HCEC 1CT (cell line): Measurements from ENCODE around the gene UGT2B10.
"Not testable (repeated sequence)": the region's sequence is repeated elsewhere in the genome, so short reads cannot be mapped to it uniquely, and the experiment has no call there.

Experiments
- DNase-seq: peaks from one replicate; pipeline ENCODE4 v3.0.0-alpha.2; 2017

Gene UGT2B10

DNA sequence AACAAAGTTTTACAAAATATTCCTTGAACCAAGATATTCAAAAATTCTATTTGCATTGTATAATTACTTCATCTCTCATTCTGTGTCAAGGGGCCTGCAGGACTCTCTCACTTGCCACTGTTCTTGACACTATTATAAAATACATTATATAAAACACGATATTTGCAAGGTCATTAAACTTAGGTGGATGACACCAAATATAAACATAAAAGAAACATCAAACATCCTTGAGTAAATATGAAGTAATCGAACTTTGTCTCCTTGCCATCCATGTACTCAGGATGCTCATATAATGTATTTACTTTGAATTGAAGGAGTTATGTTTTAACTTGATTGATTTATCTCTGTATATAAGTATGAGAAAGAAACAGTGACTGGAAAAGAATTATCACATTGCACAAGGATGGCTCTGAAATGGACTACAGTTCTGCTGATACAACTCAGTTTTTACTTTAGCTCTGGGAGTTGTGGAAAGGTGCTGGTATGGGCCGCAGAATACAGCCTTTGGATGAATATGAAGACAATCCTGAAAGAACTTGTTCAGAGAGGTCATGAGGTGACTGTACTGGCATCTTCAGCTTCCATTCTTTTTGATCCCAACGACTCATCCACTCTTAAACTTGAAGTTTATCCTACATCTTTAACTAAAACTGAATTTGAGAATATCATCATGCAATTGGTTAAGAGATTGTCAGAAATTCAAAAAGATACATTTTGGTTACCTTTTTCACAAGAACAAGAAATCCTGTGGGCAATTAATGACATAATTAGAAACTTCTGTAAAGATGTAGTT lies at the start of gene UGT2B10:
Gene UGT2B10, plus strand, starts transcription at position 378 of the 793 bp plus-strand sequence. Its CDS starts 26 bp downstream, at position 404.
- not testable (repeated sequence) for DNase-seq

DNA sequence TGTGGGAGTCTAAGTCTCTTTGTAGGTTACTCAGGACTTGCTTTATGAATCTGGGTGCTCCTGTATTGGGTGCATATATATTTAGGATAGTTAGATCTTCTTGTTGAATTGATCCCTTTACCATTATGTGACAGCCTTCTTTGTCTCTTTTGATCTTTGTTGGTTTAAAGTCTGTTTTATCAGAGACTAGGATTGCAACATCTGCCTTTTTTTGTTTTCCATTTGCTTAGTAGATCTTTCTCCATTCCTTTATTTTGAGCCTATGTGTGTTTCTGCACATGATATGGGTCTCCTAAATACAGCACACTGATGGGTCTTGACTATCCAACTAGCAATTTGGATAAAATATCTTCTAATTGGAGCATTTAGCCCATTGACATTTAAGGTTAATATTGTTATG lies 44.0 kb upstream of the UGT2B10 start:
- DNase-seq: not testable (repeated sequence)

DNA sequence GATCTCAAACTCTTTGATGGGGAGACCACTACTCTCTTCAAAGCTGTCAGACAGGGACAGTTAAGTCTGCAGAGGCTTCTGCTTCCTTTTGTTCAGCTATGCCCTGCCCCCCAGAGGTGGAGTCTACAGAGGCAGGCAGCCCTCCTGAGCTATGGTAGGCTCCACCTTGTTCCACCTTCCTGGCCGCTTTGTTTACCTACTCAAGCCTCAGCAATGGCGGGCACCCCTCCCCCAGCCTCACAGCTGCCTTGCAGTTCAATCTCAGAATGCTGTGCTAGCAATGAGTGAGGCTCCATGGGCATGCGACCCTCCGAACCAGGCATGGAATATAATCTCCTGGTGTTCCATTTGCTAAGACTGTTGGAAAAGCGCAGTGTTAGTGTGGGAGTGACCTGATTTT lies 42.1 kb upstream of the UGT2B10 start:
- no peak for DNase-seq

DNA sequence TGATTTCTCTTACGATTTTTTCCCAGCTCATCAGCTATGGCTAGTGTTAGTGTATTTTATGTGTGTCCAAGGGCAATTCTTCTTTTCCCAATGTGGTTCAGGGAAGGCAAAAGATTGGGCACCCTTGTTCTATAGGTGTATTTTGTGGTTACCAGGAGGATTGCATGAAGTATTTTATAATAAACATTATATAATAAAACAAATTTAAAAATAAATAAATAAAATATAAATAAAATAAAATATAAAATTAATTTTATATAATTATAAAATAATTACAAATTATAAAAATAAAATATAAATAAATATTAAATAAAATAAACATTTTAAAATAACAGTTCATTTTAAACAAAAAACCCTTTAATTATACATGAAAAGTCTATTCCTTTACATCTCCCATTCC lies 35.6 kb upstream of the UGT2B10 start:
- no peak for DNase-seq

DNA sequence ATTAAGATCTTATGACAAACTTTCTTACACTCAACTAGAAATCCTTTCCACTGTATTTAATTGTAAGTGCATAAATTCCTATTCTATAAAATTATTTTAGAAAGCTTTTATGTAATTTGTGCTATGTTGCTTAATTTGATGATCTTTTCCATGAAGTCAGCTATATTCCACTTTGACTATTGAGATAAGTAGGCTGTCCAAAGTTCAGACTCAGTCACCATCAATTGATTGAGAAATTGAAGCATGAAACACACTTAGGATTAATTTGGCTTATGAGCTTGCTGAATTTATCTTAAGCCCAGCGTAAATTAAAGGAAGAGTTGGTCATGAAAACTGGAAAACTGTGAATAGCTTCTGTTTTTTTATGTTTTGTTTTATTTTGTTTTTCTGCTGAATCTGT lies 18.7 kb upstream of the UGT2B10 start:
- no peak for DNase-seq

DNA sequence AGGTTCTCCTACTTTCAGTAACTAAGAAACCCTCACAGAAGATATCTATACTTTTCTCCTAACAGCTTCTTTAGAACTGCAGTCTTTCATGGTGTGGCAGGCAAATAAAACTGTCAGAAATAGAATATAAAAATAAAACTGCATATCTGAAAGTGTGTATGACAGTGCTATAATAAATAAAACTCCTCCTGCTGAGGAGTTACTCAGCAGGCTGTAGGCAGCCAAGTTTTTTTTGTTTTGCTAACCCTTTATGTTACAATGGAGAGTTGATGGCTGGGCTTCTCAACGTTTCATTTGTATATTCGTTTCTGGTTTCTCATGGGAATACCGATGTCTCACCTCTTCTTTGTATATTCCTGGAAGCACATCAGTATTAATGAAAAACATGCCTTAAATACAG lies 18.2 kb upstream of the UGT2B10 start:
- DNase-seq: no peak

DNA sequence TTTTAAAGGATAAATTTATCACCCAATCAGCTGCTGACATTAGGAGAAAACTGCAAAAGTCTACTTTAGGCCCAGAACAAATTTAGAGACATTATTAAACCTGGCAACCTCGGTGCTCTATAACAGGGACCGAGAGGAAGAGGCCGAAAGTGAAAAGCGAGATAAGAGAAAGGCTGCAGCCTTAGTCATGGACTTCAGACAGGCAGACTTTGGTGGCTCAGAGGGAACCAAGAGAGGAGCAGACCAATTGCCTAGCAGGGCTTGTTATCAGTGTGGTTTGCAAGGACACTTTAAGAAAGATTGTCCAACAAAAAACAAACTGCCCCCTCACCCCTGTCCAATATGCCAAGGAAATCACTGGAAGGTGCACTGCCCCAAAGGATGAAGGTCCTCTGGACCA lies 12.8 kb upstream of the UGT2B10 start:
- DNase-seq: no peak

DNA sequence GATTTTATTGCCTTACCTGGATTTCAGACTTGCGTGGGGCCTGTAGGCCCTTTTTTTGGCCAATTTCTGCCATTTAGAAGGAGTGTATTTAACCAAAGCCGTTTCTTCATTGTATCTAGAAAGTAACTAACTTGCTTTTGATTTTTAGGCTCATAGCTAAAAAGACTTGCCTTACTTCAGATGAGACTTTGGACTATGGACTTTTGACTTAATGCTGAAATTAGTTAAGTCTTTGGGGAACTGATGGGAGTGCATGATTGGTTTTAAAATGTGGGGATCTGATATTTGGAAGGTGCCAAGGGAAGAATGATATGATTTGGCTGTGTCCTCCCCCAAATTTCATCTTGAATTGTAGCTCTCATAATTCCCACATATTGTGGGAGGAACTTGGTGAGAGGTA lies 7.7 kb upstream of the UGT2B10 start:
- DNase-seq: no peak

DNA sequence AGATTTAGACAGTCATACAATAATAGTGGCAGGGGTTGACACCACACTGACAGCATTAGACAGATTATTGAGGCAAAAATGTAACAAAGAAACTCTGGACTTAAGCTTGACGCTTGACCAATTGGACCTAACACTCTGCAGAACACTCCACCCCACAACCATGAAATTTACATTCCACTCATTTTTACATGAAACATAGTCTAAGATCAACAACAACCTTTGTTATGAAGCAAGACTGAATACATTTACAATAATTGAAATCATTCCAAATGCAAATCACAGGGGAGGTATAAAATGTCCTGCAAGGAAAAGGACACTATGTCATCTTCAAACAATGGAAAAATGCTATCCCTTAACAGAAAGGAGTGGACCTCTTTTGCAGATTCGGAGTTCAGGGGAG lies 4.9 kb upstream of the UGT2B10 start:
- no peak for DNase-seq

DNA sequence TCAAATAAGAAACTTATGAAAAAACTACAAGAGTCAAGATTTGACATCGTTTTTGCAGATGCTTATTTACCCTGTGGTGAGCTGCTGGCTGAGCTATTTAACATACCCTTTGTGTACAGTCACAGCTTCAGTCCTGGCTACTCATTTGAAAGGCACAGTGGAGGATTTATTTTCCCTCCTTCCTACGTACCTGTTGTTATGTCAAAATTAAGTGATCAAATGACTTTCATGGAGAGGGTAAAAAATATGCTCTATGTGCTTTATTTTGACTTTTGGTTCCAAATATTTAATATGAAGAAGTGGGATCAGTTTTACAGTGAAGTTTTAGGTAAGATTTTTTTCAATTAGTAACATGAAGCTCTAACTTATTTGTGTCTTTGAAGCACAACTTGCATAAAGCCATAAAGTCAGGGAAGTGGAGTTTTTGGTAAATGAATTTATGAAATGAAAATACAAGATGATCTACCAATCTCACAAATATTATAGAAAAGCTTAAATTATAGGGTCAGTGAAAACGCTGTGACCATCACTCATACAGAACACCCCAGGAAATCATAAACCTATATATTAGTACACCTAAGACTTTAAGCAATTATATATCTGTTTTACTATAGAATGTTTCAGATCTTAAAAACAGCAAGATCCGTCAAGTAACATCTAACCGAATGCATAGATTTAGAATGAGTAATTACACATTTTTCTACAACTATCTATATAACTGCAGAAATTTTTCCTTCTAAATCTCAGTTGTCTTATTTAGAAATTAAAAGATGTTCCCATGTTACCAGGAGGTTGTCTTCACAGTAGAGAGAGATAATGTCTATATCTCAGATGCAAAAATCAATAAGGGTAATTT lies 844 bp downstream of the UGT2B10 start:
- DNase-seq: not testable (repeated sequence)

DNA sequence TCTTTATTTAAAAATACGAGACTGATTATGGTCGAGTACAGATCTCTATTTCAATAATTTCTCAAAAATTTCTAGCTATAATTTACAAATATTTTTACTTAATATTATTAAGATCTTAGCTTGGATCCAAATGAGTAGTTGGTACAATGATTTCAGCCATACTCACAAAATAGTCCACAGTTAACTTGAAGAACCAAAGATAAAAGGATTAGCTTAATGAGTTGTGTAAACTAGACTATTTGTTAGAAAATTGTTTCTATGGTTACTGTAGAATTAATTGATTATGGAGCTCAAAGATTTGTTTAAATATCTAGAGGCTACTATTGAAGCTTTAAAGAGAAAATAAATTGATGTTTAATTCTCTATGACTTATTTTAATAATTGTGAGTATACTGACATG lies 1.6 kb downstream of the UGT2B10 start:
- DNase-seq: no peak

DNA sequence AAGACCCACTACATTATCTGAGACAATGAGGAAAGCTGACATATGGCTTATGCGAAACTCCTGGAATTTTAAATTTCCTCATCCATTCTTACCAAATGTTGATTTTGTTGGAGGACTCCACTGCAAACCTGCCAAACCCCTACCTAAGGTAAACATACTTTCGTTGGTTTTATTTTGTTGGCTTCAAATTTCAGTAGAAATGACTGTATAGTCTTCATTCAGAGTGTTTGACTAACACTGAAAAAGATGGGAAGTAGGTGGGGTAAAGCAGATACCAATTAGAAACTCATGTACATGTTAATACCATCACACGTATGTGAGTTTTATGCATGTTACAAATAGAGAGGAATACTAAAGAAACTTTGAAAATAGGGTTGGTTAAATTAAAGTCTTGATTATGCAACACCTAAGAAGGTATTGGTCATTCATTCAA lies 2.3 kb downstream of the UGT2B10 start:
- not testable (repeated sequence) for DNase-seq

DNA sequence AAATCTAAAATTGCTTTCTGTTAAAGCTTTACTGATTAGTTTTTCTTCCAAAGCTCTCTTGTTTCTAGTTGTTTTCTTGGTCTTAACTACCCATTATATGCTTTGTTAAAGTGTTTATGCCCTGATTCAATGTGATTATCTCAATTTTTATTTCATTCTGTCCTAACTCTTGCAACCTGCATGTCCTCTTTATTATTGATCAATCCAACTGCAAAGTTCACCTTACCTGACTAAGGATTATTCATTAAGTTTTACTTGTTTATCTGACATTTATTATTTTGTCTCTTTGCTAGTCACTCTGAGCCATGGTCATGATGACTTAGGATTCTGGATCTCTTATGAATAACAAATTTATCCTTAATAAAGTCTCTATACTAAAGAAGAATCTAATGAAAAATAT lies 15.8 kb downstream of the UGT2B10 start:
- DNase-seq: no peak

DNA sequence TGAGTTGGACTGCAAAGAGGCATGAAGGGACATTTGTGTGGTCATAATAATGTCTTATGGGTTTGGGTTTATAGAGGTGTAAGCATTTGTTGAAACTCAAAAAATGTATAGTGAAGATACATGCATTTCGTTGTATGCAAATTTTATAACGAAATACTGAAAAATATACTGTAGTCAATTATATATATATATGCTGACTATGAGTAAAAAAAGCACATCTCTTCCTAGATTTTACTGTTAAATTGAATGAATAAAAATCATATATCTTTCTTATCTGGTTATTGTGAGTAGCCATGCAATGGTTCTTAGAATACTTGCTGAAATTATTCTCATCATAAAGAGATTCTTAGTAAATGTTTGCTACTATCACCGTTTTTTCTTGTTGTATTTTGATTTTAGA lies 34.5 kb downstream of the UGT2B10 start:
- no peak for DNase-seq

DNA sequence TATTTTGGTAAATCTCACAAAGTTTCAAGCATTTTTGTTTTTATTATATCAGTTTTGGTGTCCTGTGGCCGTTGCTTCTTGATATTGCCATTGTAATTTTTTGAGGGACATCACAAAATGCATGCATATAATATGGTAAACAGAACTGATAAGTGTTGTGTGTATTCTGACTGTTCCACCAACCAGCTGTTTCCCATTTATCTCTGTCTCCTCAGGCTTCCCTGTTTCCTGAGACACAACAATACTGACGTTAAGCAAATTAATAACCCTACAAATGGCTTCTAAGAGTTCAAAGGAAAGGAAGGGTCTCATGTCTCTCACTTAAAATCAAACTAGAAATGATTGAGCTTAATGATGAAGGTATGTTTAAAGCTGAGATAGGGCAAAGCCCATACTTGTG lies 40.0 kb downstream of the UGT2B10 start:
- DNase-seq: no peak

DNA sequence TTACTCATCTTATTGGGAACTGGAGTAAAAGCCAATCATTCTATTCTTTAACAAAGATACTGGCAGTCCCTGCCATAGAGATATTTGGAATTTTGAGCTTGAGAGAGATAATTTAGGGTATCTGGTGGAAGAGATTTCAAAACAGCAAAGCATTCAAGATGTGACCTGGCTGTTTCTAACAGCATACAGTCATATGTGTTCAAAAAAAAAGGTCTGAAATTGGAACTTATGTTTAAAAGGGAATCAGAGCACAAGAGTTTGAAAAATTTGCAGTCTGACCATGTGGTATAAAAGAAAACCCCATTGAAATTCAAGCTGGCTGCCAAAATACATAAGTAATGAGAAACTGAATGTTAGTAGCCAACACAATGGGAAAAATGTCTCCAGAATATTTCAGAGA lies 42.2 kb downstream of the UGT2B10 start:
- DNase-seq: no peak

DNA sequence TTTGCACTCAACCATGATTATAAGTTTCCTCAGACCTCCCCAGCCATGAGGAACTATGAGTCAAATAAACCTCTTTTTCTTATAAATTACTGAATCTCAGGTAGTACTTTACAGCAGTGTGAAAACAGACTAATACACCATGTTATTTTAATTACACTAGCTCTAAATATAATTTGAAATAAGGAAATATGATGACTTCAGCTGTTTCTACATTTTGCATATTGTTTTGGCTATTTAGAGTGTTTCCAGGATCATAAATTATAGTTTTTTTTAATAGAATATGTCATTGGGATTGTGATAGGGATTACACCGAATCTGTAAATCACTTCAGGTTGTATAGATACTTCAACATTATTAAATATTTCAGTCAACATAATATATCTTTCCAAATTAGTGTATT lies 43.9 kb downstream of the UGT2B10 start:
- DNase-seq: no peak

DNA sequence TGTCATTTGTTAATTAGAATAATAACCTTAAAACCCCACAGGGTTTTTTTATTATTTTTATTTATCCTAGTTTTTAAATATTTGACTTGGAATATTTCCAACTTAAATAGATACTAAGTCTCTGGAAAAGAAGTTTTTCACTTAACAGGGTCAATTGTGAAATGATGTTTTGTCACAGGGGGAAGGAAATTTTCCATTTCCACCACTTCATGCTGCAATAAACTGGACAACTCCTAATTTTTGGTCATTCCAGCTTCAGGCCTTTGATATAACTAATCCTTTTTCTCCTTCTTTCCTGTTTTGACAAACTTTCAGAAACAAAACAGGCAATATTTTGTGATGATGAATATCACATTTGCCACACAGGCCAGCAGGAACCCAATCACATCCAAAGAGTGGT lies 45.3 kb downstream of the UGT2B10 start:
- DNase-seq: no peak

DNA sequence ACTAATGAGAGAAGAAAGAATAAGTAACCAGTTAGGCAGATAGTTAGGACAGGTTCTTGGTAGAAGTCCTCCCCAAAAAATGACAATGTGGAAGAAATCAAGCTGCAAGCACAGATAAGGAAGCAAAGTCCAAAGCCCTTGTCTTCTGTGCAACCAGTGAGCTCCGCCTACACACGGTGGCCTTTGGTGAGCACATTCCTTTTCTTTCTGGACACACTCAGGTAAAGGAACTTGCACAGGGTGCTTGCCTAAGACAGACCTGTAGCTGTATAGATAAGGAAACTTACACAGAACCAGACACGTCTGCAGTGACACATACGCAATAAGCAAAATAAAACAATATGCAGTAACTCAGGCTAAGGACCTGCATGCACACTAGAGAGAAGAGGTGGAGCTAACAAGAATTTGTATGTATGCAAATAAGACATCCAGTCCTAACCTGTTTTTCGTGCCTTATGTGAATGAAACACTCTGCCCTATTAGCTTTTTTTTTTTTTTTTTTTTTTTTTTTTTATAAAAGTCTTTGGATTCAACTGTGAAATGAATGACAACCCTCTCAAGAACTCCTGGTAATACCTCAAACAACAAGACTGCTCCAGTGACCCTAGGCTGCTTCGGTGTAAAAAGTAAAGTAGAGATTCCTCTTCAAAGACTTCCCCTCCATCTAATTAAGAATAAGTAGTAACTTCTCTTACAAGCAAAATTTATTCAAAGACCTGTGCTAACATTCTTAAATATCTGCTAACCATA lies 48.8 kb downstream of the UGT2B10 start:
- no peak for DNase-seq

DNA sequence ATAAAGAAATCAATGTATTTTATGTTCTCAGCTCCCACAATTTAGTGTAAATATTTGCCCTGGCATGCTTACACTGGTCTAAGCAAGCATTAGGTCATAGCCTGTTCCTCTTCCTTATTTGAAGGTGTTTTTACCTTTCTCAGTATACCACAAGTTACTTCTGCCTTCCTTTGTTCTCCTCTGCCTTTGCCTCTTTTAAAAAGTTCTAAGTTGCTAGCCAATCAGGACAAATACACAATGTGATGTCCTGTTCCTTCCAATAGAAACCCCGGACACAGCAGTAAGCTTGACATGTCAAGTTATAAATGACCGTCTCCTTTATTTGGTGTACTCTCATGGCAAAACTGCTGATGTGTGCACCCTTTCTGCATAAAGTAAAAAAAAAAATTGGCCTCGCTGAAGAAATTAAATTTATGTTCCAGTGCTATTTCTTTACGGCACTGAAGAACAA lies 49.4 kb downstream of the UGT2B10 start:
- no peak for DNase-seq

DNA sequence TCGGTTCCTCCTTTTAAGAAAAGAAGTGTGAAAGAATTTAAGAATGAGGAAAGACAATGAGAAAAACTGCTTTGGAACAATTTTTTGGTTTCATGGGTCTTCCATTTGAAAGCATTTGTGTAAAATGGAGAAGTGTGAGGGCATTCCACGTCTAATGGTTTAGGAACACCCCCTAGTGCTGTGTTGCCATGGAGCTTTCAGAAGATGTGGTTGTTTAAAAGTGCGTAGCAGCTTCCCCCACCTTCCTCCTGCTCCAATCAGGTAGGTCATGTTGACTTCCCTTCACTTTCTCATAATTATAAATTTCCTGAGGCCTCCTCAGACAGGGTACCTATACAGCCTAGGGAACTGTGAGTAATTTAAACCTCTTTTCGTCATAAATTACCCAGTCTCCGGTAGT lies 50.0 kb downstream of the UGT2B10 start:
- no peak for DNase-seq

DNA sequence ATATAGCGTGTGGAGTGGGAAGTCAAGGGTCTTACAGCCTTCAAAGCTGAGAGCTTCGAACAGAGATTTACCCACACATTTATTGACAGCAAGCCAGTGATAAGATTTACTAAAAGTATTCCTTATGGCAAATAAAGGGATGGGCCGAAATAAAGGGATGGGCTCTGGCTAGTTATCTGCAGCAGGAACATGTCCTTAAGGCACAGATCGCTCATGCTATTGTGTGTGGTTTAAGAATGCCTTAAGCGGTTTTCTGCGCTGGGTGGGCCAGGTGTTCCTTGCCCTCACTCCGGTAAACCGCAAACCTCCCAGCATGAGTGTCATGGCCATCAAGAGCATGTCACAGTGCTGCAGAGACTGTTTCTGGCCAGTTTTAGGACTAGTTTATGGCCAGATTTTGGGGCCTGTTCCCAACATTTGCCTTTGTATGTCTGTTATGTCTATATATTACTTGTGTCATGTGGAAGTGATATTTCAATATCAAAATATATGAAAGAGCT lies 53.5 kb downstream of the UGT2B10 start:
- DNase-seq: no peak
